Naive thymus-derived CD4-positive, alpha-beta T cell (primary cell): ENCODE measurements around the gene TFEB. TPM values are rescaled to one million over a fixed set of nuclear protein-coding genes. Genes with fewer than 3 reads are reported as not detected.

Experiments used
- ATAC-seq: fragments of 150-1000 bp; cut with Tn5 transposase; 2 replicates; pipeline ENCODE4 v1.10.0; 2021; ENCODE audit warnings: mild to moderate bottlenecking, moderate library complexity
- CTCF ChIA-PET: fragments of 350-600 bp; sonication (Branson Sonifier 250); formaldehyde crosslinking; loops from one replicate; lab custom pipeline; 2021; ENCODE audit warnings: antibody characterized with exemption; lab: Charles Lee
- POLR2A ChIA-PET: fragments of 350-600 bp; sonication (Branson Sonifier 250); formaldehyde crosslinking; loops from one replicate; lab custom pipeline; 2021; ENCODE audit warnings: antibody characterized with exemption, inconsistent platforms; lab: Charles Lee
- DNase-seq, 9 donors: peaks; one replicate each; pipeline versions ENCODE4 v3.0.0 to v3.0.0-alpha.2; 2020 to 2022; ENCODE audit warnings: mixed read lengths in 1 of 9
- H3K27ac ChIP-seq: one replicate; pipeline ENCODE4 v1.7.0; 2013; ENCODE audit warnings: mild to moderate bottlenecking, low read depth, low read length, moderate library complexity
- H3K27me3 ChIP-seq, 2 donors: one replicate each; pipeline ENCODE4 v1.7.0; 2013; ENCODE audit warnings: low read length in 2 of 2, mild to moderate bottlenecking in 2 of 2, moderate library complexity in 2 of 2; ENCODE audit not compliant: control insufficient read depth in 2 of 2, insufficient read depth in 2 of 2
- H3K36me3 ChIP-seq, 3 experiments: 1 replicate in 2 of 3; 2 replicates in 1 of 3; pipeline ENCODE4 v1.7.0; 2013; ENCODE audit warnings: low read length in 3 of 3, mild to moderate bottlenecking in 3 of 3, moderate library complexity in 1 of 3; ENCODE audit not compliant: insufficient read depth in 3 of 3, control insufficient read depth in 2 of 3
- H3K4me1 ChIP-seq, 2 donors: one replicate each; pipeline ENCODE4 v1.7.0; 2013; ENCODE audit warnings: low read length in 2 of 2, mild to moderate bottlenecking in 2 of 2, moderate library complexity in 1 of 2; ENCODE audit not compliant: control insufficient read depth in 2 of 2, insufficient read depth in 2 of 2
- H3K4me3 ChIP-seq: 2 replicates; pipeline ENCODE4 v1.7.0; 2013; ENCODE audit warnings: mild to moderate bottlenecking, low read length
- H3K9me3 ChIP-seq, 3 experiments: 1 replicate in 2 of 3; 2 replicates in 1 of 3; pipeline ENCODE4 v1.7.0; 2013; ENCODE audit warnings: low read length in 3 of 3; ENCODE audit not compliant: control insufficient read depth in 2 of 3
- H3K27ac Mint-ChIP-seq, 9 donors: one replicate each; pipeline ENCODE4 v1.8.0; 2020 to 2022; ENCODE audit warnings: mixed read lengths in 9 of 9, mild to moderate bottlenecking in 8 of 9, moderate library complexity in 5 of 9, inconsistent platforms in 2 of 9
- H3K27me3 Mint-ChIP-seq, 5 donors: one replicate each; pipeline ENCODE4 v1.8.0; 2021 to 2022; ENCODE audit warnings: mixed read lengths in 5 of 5, mild to moderate bottlenecking in 1 of 5
- H3K36me3 Mint-ChIP-seq, 5 donors: one replicate each; pipeline ENCODE4 v1.8.0; 2020 to 2022; ENCODE audit warnings: mixed read lengths in 5 of 5, mild to moderate bottlenecking in 3 of 5, inconsistent platforms in 1 of 5
- H3K4me1 Mint-ChIP-seq, 7 donors: one replicate each; pipeline ENCODE4 v1.8.0; 2020 to 2022; ENCODE audit warnings: mixed read lengths in 7 of 7, mild to moderate bottlenecking in 3 of 7, inconsistent platforms in 1 of 7
- H3K4me3 Mint-ChIP-seq, 10 donors: one replicate each; pipeline ENCODE4 v1.8.0; 2020 to 2022; ENCODE audit warnings: mild to moderate bottlenecking in 10 of 10, mixed read lengths in 10 of 10, moderate library complexity in 6 of 10, inconsistent platforms in 2 of 10
- H3K9me3 Mint-ChIP-seq, 11 donors: one replicate each; pipeline ENCODE4 v1.8.0; 2020 to 2022; ENCODE audit warnings: mixed read lengths in 11 of 11, mild to moderate bottlenecking in 4 of 11, inconsistent platforms in 1 of 11, moderate library complexity in 1 of 11
- intact Hi-C, 2 donors: fragments of 100-400 bp; cut with micrococcal nuclease; formaldehyde crosslinking; loops; one replicate each; pipeline ENCODE4 v1.15.1; 2023
- polyA plus RNA-seq, 2 donors: library from polyadenylated mRNA; unstranded; fragments of 300-500 nt; fragmentation: Illumina TruSeq; gene quantifications; one replicate each; pipeline ENCODE4 v1.2.3, GENCODE V29; 2021
- total RNA-seq, 6 experiments: library from RNA in 5 of 6; stranded (reverse) in 5 of 6; gene quantifications; 1 replicate in 5 of 6; 2 replicates in 1 of 6; pipeline ENCODE4 v1.2.3 and lab custom pipeline; 2021 to 2026

Gene TFEB
- total and polyA plus RNA-seq, 7 experiments from 2014 or later: 2.4 to 39.9 (median 8.0) TPM

GRCh38 chr6:41657131-41658094 lies 78.0 kb downstream of the TFEB start:
- Mint-ChIP-seq H3K27ac (no peak overlapping the region), H3K4me1 (no peaks in the 10 kb centered on the region), H3K9me3 (no peaks in the 10 kb centered on the region), H3K36me3 (no peaks in the 10 kb centered on the region), H3K27me3 (peaks cover 28 to 47% (median 33%) of the 10 kb centered on the region in 5 donors), H3K4me3 (no peak overlapping the region)
- no peak overlapping the region for H3K4me3 ChIP-seq
- H3K9me3 ChIP-seq: no peaks in the 10 kb centered on the region
- intact Hi-C loops: no loop called here
- no peaks in the 10 kb centered on the region for H3K36me3 ChIP-seq
- H3K27ac ChIP-seq: no peak overlapping the region
- DNase-seq (no peak), ATAC-seq (no peak)
- no peaks in the 10 kb centered on the region for H3K27me3 ChIP-seq
- POLR2A ChIA-PET: no interaction called here
- no peaks in the 10 kb centered on the region for H3K4me1 ChIP-seq
- CTCF ChIA-PET: no interaction called here

GRCh38 chr6:41656002-41656691 lies 79.3 kb downstream of the TFEB start:
- no peaks in the 10 kb centered on the region for H3K9me3 ChIP-seq
- POLR2A ChIA-PET: no interaction called here
- CTCF ChIA-PET: no interaction called here
- H3K4me1 ChIP-seq: no peaks in the 10 kb centered on the region
- no peaks in the 10 kb centered on the region for H3K4me1 Mint-ChIP-seq
- H3K4me3 Mint-ChIP-seq: no peak overlapping the region
- peak overlapping the region in 1 of 9 donors; percentile 1 for H3K27ac Mint-ChIP-seq
- no peak overlapping the region for H3K27ac ChIP-seq
- ATAC-seq (no peak), DNase-seq (no peak)
- no peaks in the 10 kb centered on the region for H3K27me3 ChIP-seq
- no peaks in the 10 kb centered on the region for H3K36me3 ChIP-seq
- H3K4me3 ChIP-seq: no peak overlapping the region
- H3K36me3 Mint-ChIP-seq: no peaks in the 10 kb centered on the region
- H3K27me3 Mint-ChIP-seq: peaks cover 16 to 40% (median 21%) of the 10 kb centered on the region in 5 donors
- H3K9me3 Mint-ChIP-seq: no peaks in the 10 kb centered on the region
- intact Hi-C loops: no loop called here

- no peaks in the 10 kb centered on the region for H3K9me3 Mint-ChIP-seq
- H3K4me1 ChIP-seq: no peaks in the 10 kb centered on the region
- no peak overlapping the region for H3K27ac Mint-ChIP-seq
- H3K9me3 ChIP-seq: no peaks in the 10 kb centered on the region
- no peak overlapping the region for H3K27ac ChIP-seq
- intact Hi-C loops: no loop called here
- DNase-seq (no peak), ATAC-seq (no peak)
- ChIA-PET CTCF (no interaction called here), POLR2A (no interaction called here)
- peaks cover 14 to 40% (median 21%) of the 10 kb centered on the region in 5 donors for H3K27me3 Mint-ChIP-seq
- H3K27me3 ChIP-seq: no peaks in the 10 kb centered on the region
- no peak overlapping the region for H3K4me3 Mint-ChIP-seq
- H3K4me3 ChIP-seq: no peak overlapping the region
- no peaks in the 10 kb centered on the region for H3K36me3 ChIP-seq
- H3K4me1 Mint-ChIP-seq: no peaks in the 10 kb centered on the region
- H3K36me3 Mint-ChIP-seq: no peaks in the 10 kb centered on the region
Observed at GRCh38 chr6:41655646-41656001, 79.8 kb downstream of the TFEB start.

GRCh38 chr6:41655176-41655575 lies 80.2 kb downstream of the TFEB start:
- intact Hi-C loops: no loop called here
- Histone ChIP-seq H3K36me3 (no peaks in the 10 kb centered on the region), H3K4me1 (no peaks in the 10 kb centered on the region), H3K4me3 (no peak overlapping the region), H3K27ac (no peak overlapping the region), H3K27me3 (no peaks in the 10 kb centered on the region), H3K9me3 (no peaks in the 10 kb centered on the region)
- peaks cover 11 to 36% (median 21%) of the 10 kb centered on the region in 5 donors for H3K27me3 Mint-ChIP-seq
- ATAC-seq (no peak), DNase-seq (no peak)
- no peaks in the 10 kb centered on the region for H3K36me3 Mint-ChIP-seq
- ChIA-PET CTCF (interaction anchor here (0.6 kb wide), 1 partner anchor 28 kb away, joined by 3 read pairs; no protein-coding TSS in a partner anchor), POLR2A (no interaction called here)
- no peak overlapping the region for H3K4me3 Mint-ChIP-seq
- H3K9me3 Mint-ChIP-seq: no peaks in the 10 kb centered on the region
- H3K27ac Mint-ChIP-seq: no peak overlapping the region
- no peaks in the 10 kb centered on the region for H3K4me1 Mint-ChIP-seq

- no peaks in the 10 kb centered on the region for H3K9me3 Mint-ChIP-seq
- no peaks in the 10 kb centered on the region for H3K4me1 Mint-ChIP-seq
- Histone ChIP-seq H3K4me3 (no peak overlapping the region), H3K4me1 (no peaks in the 10 kb centered on the region), H3K36me3 (no peaks in the 10 kb centered on the region), H3K27ac (no peak overlapping the region), H3K9me3 (no peaks in the 10 kb centered on the region), H3K27me3 (no peaks in the 10 kb centered on the region)
- H3K4me3 Mint-ChIP-seq: no peak overlapping the region
- no peak for DNase-seq
- ChIA-PET POLR2A (no interaction called here), CTCF (interaction anchor here (0.6 kb wide), 1 partner anchor 29 kb away, joined by 3 read pairs; no protein-coding TSS in a partner anchor)
- no peak for ATAC-seq
- no peak overlapping the region for H3K27ac Mint-ChIP-seq
- intact Hi-C loops: no loop called here
- peaks cover 11 to 35% (median 21%) of the 10 kb centered on the region in 5 donors for H3K27me3 Mint-ChIP-seq
- H3K36me3 Mint-ChIP-seq: no peaks in the 10 kb centered on the region
Observed at GRCh38 chr6:41654698-41655151, 80.7 kb downstream of the TFEB start.

- CTCF ChIA-PET: no interaction called here
Observed at GRCh38 chr6:41654151-41654697, 81.2 kb downstream of the TFEB start.

More at GRCh38 chr6:41654151-41654697, 81.2 kb downstream of the TFEB start:
- Histone ChIP-seq H3K4me3 (no peak overlapping the region), H3K4me1 (no peaks in the 10 kb centered on the region), H3K36me3 (no peaks in the 10 kb centered on the region), H3K27ac (no peak overlapping the region), H3K27me3 (no peaks in the 10 kb centered on the region), H3K9me3 (no peaks in the 10 kb centered on the region)
- no peaks in the 10 kb centered on the region for H3K36me3 Mint-ChIP-seq
- intact Hi-C loops: no loop called here
- no peak for ATAC-seq
- POLR2A ChIA-PET: no interaction called here
- no peak overlapping the region for H3K4me3 Mint-ChIP-seq
- H3K27ac Mint-ChIP-seq: no peak overlapping the region
- no peaks in the 10 kb centered on the region for H3K4me1 Mint-ChIP-seq
- no peak for DNase-seq
- H3K9me3 Mint-ChIP-seq: no peaks in the 10 kb centered on the region
- peaks cover 11 to 35% (median 20%) of the 10 kb centered on the region in 5 donors for H3K27me3 Mint-ChIP-seq
